A673 (cell line): ENCODE data around the gene GMCL2.

Source experiments
- EZH2 ChIP-seq: fragments of 200-600 bp; sonication (generic); IDR thresholded peaks from 2 replicates; pipeline ENCODE4 v1.6.1; 2017; ENCODE audit warnings: borderline replicate concordance, low read depth, mild to moderate bottlenecking, mixed read lengths, antibody characterized with exemption, low read length; ENCODE audit not compliant: poor library complexity, severe bottlenecking
- TF ChIP-seq, protein P1 (sequence below): fragments of 300-800, 200-600 bp; sonication (generic); conservative IDR thresholded peaks from 2 replicates; pipeline ENCODE4 v1.5.1; 2017; ENCODE audit warnings: low read depth, mild to moderate bottlenecking, antibody characterized with exemption, low read length, moderate library complexity, mixed read lengths

GRCh38 chr5:178147406-178147805, 39.8 kb downstream of the GMCL2 start:
- TF ChIP-seq, protein P1, sequence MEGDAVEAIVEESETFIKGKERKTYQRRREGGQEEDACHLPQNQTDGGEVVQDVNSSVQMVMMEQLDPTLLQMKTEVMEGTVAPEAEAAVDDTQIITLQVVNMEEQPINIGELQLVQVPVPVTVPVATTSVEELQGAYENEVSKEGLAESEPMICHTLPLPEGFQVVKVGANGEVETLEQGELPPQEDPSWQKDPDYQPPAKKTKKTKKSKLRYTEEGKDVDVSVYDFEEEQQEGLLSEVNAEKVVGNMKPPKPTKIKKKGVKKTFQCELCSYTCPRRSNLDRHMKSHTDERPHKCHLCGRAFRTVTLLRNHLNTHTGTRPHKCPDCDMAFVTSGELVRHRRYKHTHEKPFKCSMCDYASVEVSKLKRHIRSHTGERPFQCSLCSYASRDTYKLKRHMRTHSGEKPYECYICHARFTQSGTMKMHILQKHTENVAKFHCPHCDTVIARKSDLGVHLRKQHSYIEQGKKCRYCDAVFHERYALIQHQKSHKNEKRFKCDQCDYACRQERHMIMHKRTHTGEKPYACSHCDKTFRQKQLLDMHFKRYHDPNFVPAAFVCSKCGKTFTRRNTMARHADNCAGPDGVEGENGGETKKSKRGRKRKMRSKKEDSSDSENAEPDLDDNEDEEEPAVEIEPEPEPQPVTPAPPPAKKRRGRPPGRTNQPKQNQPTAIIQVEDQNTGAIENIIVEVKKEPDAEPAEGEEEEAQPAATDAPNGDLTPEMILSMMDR: no peak
- TF ChIP-seq EZH2: no peak
